Left lobe of liver (tissue), 2 donors: ENCODE data around the gene OR6C2. TPM values are rescaled to one million over a fixed set of nuclear protein-coding genes. Genes with fewer than 3 reads are reported as not detected.
"Not testable (repeated sequence)": the region's sequence is repeated elsewhere in the genome, so short reads cannot be mapped to it uniquely, and the experiment has no call there.

Experiments
- ATAC-seq: fragments of 200-7000 bp; cut with Tn5 transposase; one replicate; pipeline ENCODE4 v1.9.1; 2020; ENCODE audit warnings: mild to moderate bottlenecking, moderate library complexity
- DNase-seq: peaks from one replicate; pipeline ENCODE4 v3.0.0-alpha.2; 2020; ENCODE audit warnings: low spot score
- total RNA-seq: library from RNA; stranded (reverse); gene quantifications from one replicate; pipeline ENCODE4 v1.2.1, GENCODE V29; 2021
- donor health status: DM: no; HTN: no; CAD: no; lungs with moderate emphysema.
- donor health status: DM: no; HTN: yes; CAD: no.

OR6C2 gene
- total RNA-seq, result not detected

GRCh38 chr12:55443776-55444175, at the start of gene OR6C2:
Gene OR6C2, plus strand, starts transcription at chr12:55444076. Its CDS starts 8,138 bp downstream, at chr12:55452214.
- ATAC-seq (no peak), DNase-seq (no peak)

- ATAC-seq, result no peak
- DNase-seq, result no peak
Observed at GRCh38 chr12:55396326-55396725, 47.5 kb upstream of the OR6C2 start.

- ATAC-seq, result no peak
- DNase-seq, result no peak
Observed at GRCh38 chr12:55400229-55400628, 43.6 kb upstream of the OR6C2 start, which contains the start of gene OR6C65. Gene OR6C65, plus strand, starts transcription at chr12:55400529. Its CDS starts 0 bp downstream, at chr12:55400529.

- no peak for DNase-seq
- ATAC-seq, result no peak
Observed at GRCh38 chr12:55407866-55408265, 36.0 kb upstream of the OR6C2 start.

- not testable (repeated sequence) for ATAC-seq, DNase-seq
Observed at GRCh38 chr12:55409133-55409532, 34.7 kb upstream of the OR6C2 start.

GRCh38 chr12:55412138-55412537, 31.7 kb upstream of the OR6C2 start:
- ATAC-seq, DNase-seq: not testable (repeated sequence)

- ATAC-seq, result peak; percentile 37
- DNase-seq, result not testable (repeated sequence)
Observed at GRCh38 chr12:55413498-55414388, 30.1 kb upstream of the OR6C2 start.

- DNase-seq, result not testable (repeated sequence)
- ATAC-seq, result peak; percentile 89
Observed at GRCh38 chr12:55414396-55414823, 29.5 kb upstream of the OR6C2 start.

- DNase-seq, result not testable (repeated sequence)
- peak; percentile 76 for ATAC-seq
Observed at GRCh38 chr12:55414889-55415288, 29.0 kb upstream of the OR6C2 start.

GRCh38 chr12:55416961-55417360, 26.9 kb upstream of the OR6C2 start:
- ATAC-seq (no peak), DNase-seq (no peak)

GRCh38 chr12:55420307-55420962, 23.4 kb upstream of the OR6C2 start:
- ATAC-seq, result no peak
- no peak for DNase-seq

- ATAC-seq (no peak), DNase-seq (no peak)
Observed at GRCh38 chr12:55425954-55426353, 17.9 kb upstream of the OR6C2 start, which contains the start of gene OR6C76. Gene OR6C76, plus strand, starts transcription at chr12:55426254. Its CDS starts 0 bp downstream, at chr12:55426254.

- DNase-seq (no peak), ATAC-seq (no peak)
Observed at GRCh38 chr12:55428331-55429243, 15.3 kb upstream of the OR6C2 start.

GRCh38 chr12:55441233-55441632, 2.6 kb upstream of the OR6C2 start:
- not testable (repeated sequence) for ATAC-seq, DNase-seq

- no peak for ATAC-seq
Observed at GRCh38 chr12:55445357-55445756, 1.5 kb downstream of the OR6C2 start.

GRCh38 chr12:55446326-55446725, 2.5 kb downstream of the OR6C2 start:
- no peak for ATAC-seq
- DNase-seq, result no peak

More at GRCh38 chr12:55445357-55445756, 1.5 kb downstream of the OR6C2 start:
- no peak for DNase-seq

- no peak for ATAC-seq
- no peak for DNase-seq
Observed at GRCh38 chr12:55448825-55449224, 4.9 kb downstream of the OR6C2 start.

- ATAC-seq, result not testable (repeated sequence)
Observed at GRCh38 chr12:55464926-55465325, 21.1 kb downstream of the OR6C2 start.

GRCh38 chr12:55467836-55468235, 24.0 kb downstream of the OR6C2 start:
- no peak for ATAC-seq

More at GRCh38 chr12:55464926-55465325, 21.1 kb downstream of the OR6C2 start:
- DNase-seq, result not testable (repeated sequence)

GRCh38 chr12:55469291-55469690, 25.4 kb downstream of the OR6C2 start:
- DNase-seq (no peak), ATAC-seq (no peak)

More at GRCh38 chr12:55467836-55468235, 24.0 kb downstream of the OR6C2 start:
- DNase-seq, result no peak
